Gastroesophageal sphincter (tissue), 4 donors: Measurements from ENCODE around the gene DRC7. TPM values are rescaled to one million over a fixed set of nuclear protein-coding genes. Genes with fewer than 3 reads are reported as not detected.
"Not testable (repeated sequence)": the region's sequence is repeated elsewhere in the genome, so short reads cannot be mapped to it uniquely, and the experiment has no call there.

Experiments used
- ATAC-seq: fragments of 150-250 bp; one replicate; pipeline ENCODE4 v1.9.1; 2016; ENCODE audit warnings: mild to moderate bottlenecking, moderate library complexity
- H3K27ac ChIP-seq, 4 donors: fragments of 200-600 bp; sonication (generic) in 3 of 4; 1 replicate in 3 of 4; 2 replicates in 1 of 4; pipeline ENCODE4 v1.5.1; 2016 to 2019
- H3K27me3 ChIP-seq: fragments of 200-600 bp; sonication (generic); one replicate; pipeline ENCODE4 v1.5.1; 2019
- H3K36me3 ChIP-seq, 2 donors: fragments of 200-600 bp; sonication (generic); one replicate each; pipeline ENCODE4 v1.5.1; 2019; ENCODE audit warnings: control low read depth in 1 of 2
- H3K4me1 ChIP-seq, 3 donors: fragments of 200-600 bp; sonication (generic); 1 replicate in 2 of 3; 2 replicates in 1 of 3; pipeline ENCODE4 v1.5.1; 2016 to 2019; ENCODE audit warnings: control low read depth in 2 of 3
- H3K4me3 ChIP-seq, 2 donors: fragments of 200-600 bp; sonication (generic); one replicate each; pipeline ENCODE4 v1.5.1; 2019; ENCODE audit warnings: mild to moderate bottlenecking in 1 of 2, moderate library complexity in 1 of 2
- H3K9me3 ChIP-seq, 3 donors: fragments of 200-600 bp; sonication (generic); one replicate each; pipeline ENCODE4 v1.5.1; 2017 to 2019; ENCODE audit warnings: control low read depth in 2 of 3
- EP300 ChIP-seq: sonication (generic); formaldehyde crosslinking; IDR thresholded peaks from one replicate; pipeline ENCODE4 v1.6.1; 2017; ENCODE audit warnings: antibody characterized with exemption, mild to moderate bottlenecking
- POLR2A ChIP-seq, 2 donors: fragments of 450-650 bp; IDR thresholded peaks; one replicate each; pipeline ENCODE4 v1.6.1; 2017; ENCODE audit warnings: antibody characterized with exemption in 2 of 2, mild to moderate bottlenecking in 2 of 2, moderate library complexity in 1 of 2
- POLR2AphosphoS5 ChIP-seq: sonication (generic); formaldehyde crosslinking; IDR thresholded peaks from one replicate; pipeline ENCODE4 v1.6.1; 2017; ENCODE audit warnings: antibody characterized with exemption
- WGBS, 2 donors: methylation state at CpG; one replicate each; pipeline ENCODE4 v1.1.5; 2018; ENCODE audit warnings: low coverage in 1 of 2; 5-methylcytosine and 5-hydroxymethylcytosine counted together
- small RNA-seq, 4 donors: library from RNA; depleted of rRNA; stranded (forward); fragments of <200 nt; gene quantifications; one replicate each; pipeline ENCODE3, GENCODE V24; 2016
- total RNA-seq, 4 donors: library from RNA; depleted of rRNA; stranded (reverse); fragments of >200 nt; gene quantifications; one replicate each; pipeline ENCODE4 v1.1.0, GENCODE V29; 2016
- TF ChIP-seq, protein P1 (sequence below), 4 experiments: fragments of 200-600 bp in 2 of 4; fragments of 450-650 bp in 2 of 4; sonication (generic) in 1 of 4; IDR thresholded peaks; one replicate each; pipeline ENCODE4 v1.5.1; 2017 to 2019; ENCODE audit warnings: antibody characterized with exemption in 4 of 4, mild to moderate bottlenecking in 2 of 4, moderate library complexity in 2 of 4

The DRC7 gene
- total RNA-seq, 4 donors from 2014 or later = 0.15 TPM; not detected in 3

DNA sequence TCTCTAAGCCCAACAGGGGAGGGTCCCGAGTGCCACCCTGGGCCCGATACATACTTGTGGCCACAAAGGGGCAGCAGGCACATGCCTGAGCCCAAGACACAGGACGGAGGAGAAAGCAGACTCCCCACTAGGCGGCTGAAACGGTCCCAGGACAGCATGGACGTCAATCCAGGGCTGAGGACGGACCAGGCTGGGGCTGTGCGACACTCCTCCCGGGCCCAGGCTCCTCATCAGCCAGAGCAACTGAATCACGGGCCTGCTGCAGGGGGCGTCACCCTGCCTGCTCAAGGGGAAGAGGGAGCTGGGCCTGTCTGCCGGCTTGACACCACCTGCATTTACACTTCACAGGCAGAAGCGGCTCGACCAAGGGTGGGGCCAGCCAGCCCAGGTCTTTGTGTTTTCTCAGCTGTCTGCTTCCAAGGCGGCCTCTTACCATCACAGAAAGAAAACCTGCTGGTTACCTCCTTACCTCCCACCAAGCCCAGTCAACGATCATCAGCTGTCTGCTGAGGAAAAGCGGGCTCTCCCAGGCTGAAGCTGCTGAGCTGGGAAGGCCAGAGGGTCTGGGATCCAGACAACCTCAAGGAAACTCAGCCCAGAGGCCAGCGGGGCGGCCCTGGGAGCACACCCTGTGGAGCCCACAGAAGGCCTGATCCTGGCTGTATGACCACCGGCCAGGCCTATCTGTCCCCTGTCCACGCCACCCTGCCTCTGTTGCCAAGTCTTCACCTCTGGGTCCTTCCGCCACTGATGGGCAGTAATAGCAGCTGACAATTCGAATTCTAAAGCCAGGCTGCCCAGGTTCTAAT lies 81.3 kb downstream of the DRC7 start:
- peaks cover 0 to 53% of the 10 kb centered on the region in 2 donors for H3K36me3 ChIP-seq
- WGBS, 2 donors = 47 to 93% methylated on average over 3 to 5 of the region's 23 CpGs

DNA sequence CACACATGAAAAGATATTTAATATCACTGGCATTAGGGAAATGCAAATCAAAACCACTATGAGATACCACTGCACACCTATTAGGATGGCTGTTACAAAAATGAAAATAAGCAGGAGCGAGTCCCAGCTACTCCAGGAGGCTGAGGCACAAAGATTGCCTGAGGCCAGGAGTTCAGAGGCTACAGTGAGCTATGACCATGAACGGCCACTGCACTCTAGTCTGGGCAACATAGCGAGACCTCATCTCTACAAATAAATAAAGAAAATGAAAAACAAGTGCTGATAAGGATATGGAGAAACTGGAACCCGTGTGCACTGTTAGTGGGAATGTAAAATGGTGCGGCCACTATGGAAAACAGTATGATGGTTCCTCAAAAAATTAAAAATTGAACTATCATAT lies 84.1 kb downstream of the DRC7 start:
- peaks cover 0 to 52% of the 10 kb centered on the region in 2 donors for H3K36me3 ChIP-seq

More for the DNA sequence above, 81.3 kb downstream of the DRC7 start:
- Histone ChIP-seq H3K27me3 (no peaks in the 10 kb centered on the region), H3K4me1 (no peaks in the 10 kb centered on the region), H3K9me3 (no peaks in the 10 kb centered on the region), H3K4me3 (no peak overlapping the region), H3K27ac (no peak overlapping the region)
- TF ChIP-seq, protein P1, sequence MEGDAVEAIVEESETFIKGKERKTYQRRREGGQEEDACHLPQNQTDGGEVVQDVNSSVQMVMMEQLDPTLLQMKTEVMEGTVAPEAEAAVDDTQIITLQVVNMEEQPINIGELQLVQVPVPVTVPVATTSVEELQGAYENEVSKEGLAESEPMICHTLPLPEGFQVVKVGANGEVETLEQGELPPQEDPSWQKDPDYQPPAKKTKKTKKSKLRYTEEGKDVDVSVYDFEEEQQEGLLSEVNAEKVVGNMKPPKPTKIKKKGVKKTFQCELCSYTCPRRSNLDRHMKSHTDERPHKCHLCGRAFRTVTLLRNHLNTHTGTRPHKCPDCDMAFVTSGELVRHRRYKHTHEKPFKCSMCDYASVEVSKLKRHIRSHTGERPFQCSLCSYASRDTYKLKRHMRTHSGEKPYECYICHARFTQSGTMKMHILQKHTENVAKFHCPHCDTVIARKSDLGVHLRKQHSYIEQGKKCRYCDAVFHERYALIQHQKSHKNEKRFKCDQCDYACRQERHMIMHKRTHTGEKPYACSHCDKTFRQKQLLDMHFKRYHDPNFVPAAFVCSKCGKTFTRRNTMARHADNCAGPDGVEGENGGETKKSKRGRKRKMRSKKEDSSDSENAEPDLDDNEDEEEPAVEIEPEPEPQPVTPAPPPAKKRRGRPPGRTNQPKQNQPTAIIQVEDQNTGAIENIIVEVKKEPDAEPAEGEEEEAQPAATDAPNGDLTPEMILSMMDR (IDR thresholded peaks at IDR 0.05) = peak in 1 of 4 experiments; percentile 14
- TF ChIP-seq POLR2A (IDR thresholded peaks at IDR 0.05) (no peak), EP300 (no peak)
- ATAC-seq = peak; percentile 40

DNA sequence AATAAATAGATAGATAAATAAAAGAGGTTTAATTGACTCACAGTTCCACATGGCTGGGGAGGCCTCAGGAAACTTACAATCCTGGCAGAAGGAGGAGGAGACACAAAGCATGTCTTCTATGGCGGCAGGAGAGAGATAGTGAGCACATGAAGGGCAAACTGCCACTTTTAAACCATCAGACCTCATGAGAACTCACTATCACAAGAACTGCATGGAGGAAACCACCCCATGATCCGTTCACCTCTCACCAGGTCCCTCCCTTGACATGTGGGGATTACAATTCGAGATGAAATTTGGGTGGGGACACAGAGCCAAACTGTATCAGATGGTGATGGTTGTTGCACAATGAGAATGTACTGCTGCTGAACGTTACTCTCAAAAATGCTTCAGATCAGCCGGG lies 85.2 kb downstream of the DRC7 start:
- H3K9me3 ChIP-seq, H3K4me1 ChIP-seq, H3K4me3 ChIP-seq, ATAC-seq, H3K27ac ChIP-seq, H3K27me3 ChIP-seq: not testable (repeated sequence)
- WGBS, 2 donors = 100% methylated on average over 2 of the region's 5 CpGs; no CpG with 5 or more reads in 1 of the 2 donors
- H3K36me3 ChIP-seq = peaks cover 0 to 62% of the 10 kb centered on the region in 2 donors

More for the DNA sequence above, 84.1 kb downstream of the DRC7 start:
- Histone ChIP-seq H3K4me3 (no peak overlapping the region), H3K4me1 (no peaks in the 10 kb centered on the region), H3K27me3 (no peaks in the 10 kb centered on the region), H3K9me3 (no peaks in the 10 kb centered on the region), H3K27ac (no peak overlapping the region)
- ATAC-seq = no peak
- TF ChIP-seq POLR2AphosphoS5 = no peak
- TF ChIP-seq, protein P1 (IDR thresholded peaks at IDR 0.05) = no peak
- no peak for TF ChIP-seq EP300
- TF ChIP-seq POLR2A (IDR thresholded peaks at IDR 0.05) = no peak
- WGBS, 2 donors = 88 to 100% methylated on average over 3 to 5 of the region's 5 CpGs

DNA sequence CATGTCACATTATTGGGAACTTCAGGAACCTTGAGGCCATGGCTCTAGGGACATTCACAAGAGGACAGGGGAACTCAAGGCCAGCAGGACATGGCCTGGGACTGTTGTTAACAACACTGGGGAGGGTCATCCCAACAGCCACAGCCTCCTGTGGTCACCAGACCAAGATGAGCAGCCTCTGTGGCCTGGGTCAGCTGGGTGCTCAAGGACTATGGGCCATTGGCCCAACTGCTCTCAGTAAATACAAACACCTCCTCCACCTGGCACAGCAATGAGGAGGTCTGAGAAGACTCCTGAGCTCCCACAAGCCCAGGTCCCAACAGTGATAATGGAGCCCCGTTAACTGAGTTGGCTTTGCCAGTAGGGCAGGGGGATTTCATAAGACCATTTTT lies 86.7 kb downstream of the DRC7 start:
- WGBS, 2 donors = 100% methylated on average over 1 of the region's 1 CpG; no CpG with 5 or more reads in 1 of the 2 donors
- TF ChIP-seq EP300 (no peak), POLR2A (IDR thresholded peaks at IDR 0.05) (no peak), POLR2AphosphoS5 (no peak)
- TF ChIP-seq, protein P1 (IDR thresholded peaks at IDR 0.05) = no peak
- no peaks in the 10 kb centered on the region for H3K9me3 ChIP-seq
- H3K4me3 ChIP-seq = no peak overlapping the region
- H3K27me3 ChIP-seq = no peaks in the 10 kb centered on the region
- H3K4me1 ChIP-seq = peaks cover 0 to 5% (median 0%) of the 10 kb centered on the region in 3 donors
- H3K27ac ChIP-seq = no peak overlapping the region
- peaks cover 0 to 61% of the 10 kb centered on the region in 2 donors for H3K36me3 ChIP-seq
- ATAC-seq = no peak

Small RNA genes lying within 50 kb of the gene (small RNA-seq; reads per million reads assigned to genes)
- 0.13 to 1.2 (median 0.63) reads per million in 4 donors for gene MIR6772

Other genes with a start within 250 kb of the DRC7 start
- gene CIAPIN1, start 247.4 kb upstream of the DRC7 start, total RNA-seq = 10 to 100 TPM; 19.1 to 32.4 (median 25.8) TPM
- 100 to 1,000 TPM in 1 of 4 donors, 10 to 100 TPM in 3; 45.0 to 122 (median 84.9) TPM for gene COQ9, start 247.3 kb upstream of the DRC7 start, total RNA-seq
- 100 to 1,000 TPM in 2 of 4 donors, 10 to 100 TPM in 2; 80.0 to 141 (median 100.0) TPM for gene POLR2C, start 232.1 kb upstream of the DRC7 start, total RNA-seq
- gene DOK4, start 208.3 kb upstream of the DRC7 start, total RNA-seq = 10 to 100 TPM; 16.6 to 36.6 (median 26.6) TPM
- gene CCDC102A, start 158.2 kb upstream of the DRC7 start, total RNA-seq = 10 to 100 TPM; 24.4 to 56.6 (median 35.7) TPM
- under 1 TPM in 1 of 4 donors, not detected in 3; 0.40 TPM for gene ADGRG5, start 152.2 kb upstream of the DRC7 start, total RNA-seq
- gene ADGRG1, start 66.2 kb upstream of the DRC7 start, total RNA-seq = 10 to 100 TPM in 2 of 4 donors, 1 to 10 TPM in 2; 7.0 to 20.1 (median 12.6) TPM
- gene ADGRG3, start 26.5 kb upstream of the DRC7 start, total RNA-seq = 1 to 10 TPM in 3 of 4 donors, under 1 TPM in 1; 0.31 to 7.4 (median 2.2) TPM
- 10 to 100 TPM in 3 of 4 donors, 1 to 10 TPM in 1; 6.4 to 21.5 (median 11.1) TPM for gene KATNB1, start 41.0 kb downstream of the DRC7 start, total RNA-seq
- gene KIFC3, start 107.7 kb downstream of the DRC7 start, total RNA-seq = 10 to 100 TPM; 17.4 to 78.4 (median 36.2) TPM